GM12892 (cell line): ENCODE data around the gene CRKL.

ENCODE experiments used
- DNase-seq: peaks from one replicate; pipeline ENCODE4 v3.0.0; 2011; ENCODE audit not compliant: insufficient read length
- FAIRE-seq: peaks from 2 replicates; lab custom pipeline; 2011; peaks lifted over from hg19 to GRCh38; lab: Jason Lieb, UNC
- POLR2A ChIP-seq: IDR thresholded peaks from 2 replicates; pipeline ENCODE4 v1.6.1; 2011; ENCODE audit warnings: low read depth, low read length, control low read depth
- POLR2AphosphoS5 ChIP-seq: IDR thresholded peaks from 2 replicates; pipeline ENCODE4 v1.6.1; 2011; ENCODE audit warnings: low read depth, low read length, control low read depth
- TAF1 ChIP-seq: IDR thresholded peaks from 2 replicates; pipeline ENCODE4 v1.6.1; 2011; ENCODE audit warnings: low read depth, mild to moderate bottlenecking, control low read depth, low read length, borderline replicate concordance

Gene CRKL

GRCh38 chr22:20960609-20961008, 43.4 kb downstream of the CRKL start:
- DNase-seq (no peak), FAIRE-seq (no peak)
- TF ChIP-seq TAF1 (no peak), POLR2A (no peak), POLR2AphosphoS5 (no peak)

GRCh38 chr22:20962491-20962945, 45.3 kb downstream of the CRKL start:
- no peak for TF ChIP-seq POLR2A
- TF ChIP-seq TAF1, result no peak
- DNase-seq (no peak), FAIRE-seq (no peak)

GRCh38 chr22:20963201-20964052, 46.2 kb downstream of the CRKL start:
- FAIRE-seq (no peak), DNase-seq (no peak)
- no peak for TF ChIP-seq TAF1
- no peak for TF ChIP-seq POLR2AphosphoS5
- TF ChIP-seq POLR2A, result no peak

- DNase-seq, result no peak
- TF ChIP-seq POLR2A (no peak), POLR2AphosphoS5 (no peak), TAF1 (no peak)
- FAIRE-seq, result no peak
Measured at GRCh38 chr22:20964090-20964798, 47.0 kb downstream of the CRKL start.

GRCh38 chr22:20964799-20965103, 47.5 kb downstream of the CRKL start:
- no peak for TF ChIP-seq POLR2AphosphoS5
- TF ChIP-seq TAF1, result no peak
- no peak for TF ChIP-seq POLR2A
- DNase-seq, result no peak
- no peak for FAIRE-seq

GRCh38 chr22:20965104-20965887, 48.1 kb downstream of the CRKL start:
- no peak for DNase-seq
- TF ChIP-seq POLR2AphosphoS5 (no peak), TAF1 (no peak), POLR2A (no peak)
- FAIRE-seq, result no peak

GRCh38 chr22:20965888-20966855, 49.0 kb downstream of the CRKL start:
- FAIRE-seq (no peak), DNase-seq (no peak)
- TF ChIP-seq TAF1 (no peak), POLR2AphosphoS5 (no peak), POLR2A (no peak)

- FAIRE-seq (no peak), DNase-seq (no peak)
- TF ChIP-seq TAF1 (no peak), POLR2A (no peak), POLR2AphosphoS5 (no peak)
Measured at GRCh38 chr22:20966883-20967696, 49.9 kb downstream of the CRKL start, which contains the start of gene AIFM3. Gene AIFM3, plus strand, starts transcription at chr22:20967255. Its CDS starts 690 bp downstream, at chr22:20967945.

GRCh38 chr22:20967697-20968211, 50.5 kb downstream of the CRKL start:
- no peak for FAIRE-seq
- no peak for TF ChIP-seq POLR2A
- TF ChIP-seq POLR2AphosphoS5, result no peak
- TF ChIP-seq TAF1, result no peak
- no peak for DNase-seq

GRCh38 chr22:20968281-20968977, 51.2 kb downstream of the CRKL start:
- DNase-seq, result no peak
- FAIRE-seq, result no peak
- TF ChIP-seq POLR2A (no peak), TAF1 (no peak), POLR2AphosphoS5 (no peak)
